ENCODE measurements around the gene DQX1. TPM values are rescaled to one million over a fixed set of nuclear protein-coding genes. Genes with fewer than 3 reads are reported as not detected.

DQX1 gene
- total and polyA plus RNA-seq, 2 of the 8 experiments (the other 6 are each of a cell fraction or from before 2014, with no cell fraction given): 0.76 to 1.1 TPM

GRCh38 chr2:74482801-74483674, 43.0 kb downstream of the DQX1 start, which contains the start of the genes CCDC142 and TTC31 (continued):
- peak; percentile 80 for TF ChIP-seq GABPA (IDR thresholded peaks at IDR 0.05; ENCODE audit: borderline replicate concordance, insufficient read depth, low read length)
- peak; percentile 20 to 60; a peak in 1 of 4 replicates for TF ChIP-seq SIN3A (conservative IDR thresholded peaks at IDR 0.05 in 1 of 2, IDR thresholded peaks at IDR 0.05 in 1 of 2; ENCODE audit: low read depth in 1 of 2, low read length in 2 of 2)
- peak in 1 of 2 experiments; percentile 91; a peak in 2 of 3 replicates for TF ChIP-seq POLR2A (IDR thresholded peaks at IDR 0.05; ENCODE audit: control extremely low read depth in 1 of 2, low read depth in 2 of 2, low read length in 2 of 2)
- TF ChIP-seq CHD1 (IDR thresholded peaks at IDR 0.05; ENCODE audit: low read depth, low read length): no peak
- TF ChIP-seq CTCF (IDR thresholded peaks at IDR 0.05; ENCODE audit: control extremely low read depth in 1 of 3, insufficient read depth in 1 of 3, low read depth in 1 of 3, low read length in 3 of 3): peak; percentile 81 to 95 (median 89)
